GM12865 (cell line): Measurements from ENCODE around the gene ADRA2C.

Experiments
- DNase-seq: peaks from one replicate; pipeline ENCODE4 v3.0.0; 2010; ENCODE audit warnings: low read depth
- H3K4me3 ChIP-seq: 2 replicates; pipeline ENCODE4 v1.5.1; 2011; ENCODE audit warnings: mild to moderate bottlenecking, low read depth, low read length, control low read depth
- CTCF ChIP-seq: IDR thresholded peaks from 2 replicates; pipeline ENCODE4 v1.5.1; 2011; ENCODE audit warnings: low read length, control low read depth, low read depth, inconsistent platforms; ENCODE audit not compliant: insufficient read depth; ENCODE audit errors: missing control alignments

ADRA2C gene

GRCh38 chr4:3725936-3726870 lies 40.0 kb upstream of the ADRA2C start:
- no peak for TF ChIP-seq CTCF
- no peak overlapping the region for H3K4me3 ChIP-seq
- no peak for DNase-seq

- TF ChIP-seq CTCF: no peak
- DNase-seq: no peak
- no peak overlapping the region for H3K4me3 ChIP-seq
Observed at GRCh38 chr4:3727847-3728469, 38.2 kb upstream of the ADRA2C start.

- no peak overlapping the region for H3K4me3 ChIP-seq
- TF ChIP-seq CTCF: no peak
- DNase-seq: no peak
Observed at GRCh38 chr4:3729188-3729881, 36.9 kb upstream of the ADRA2C start.

- no peak for DNase-seq
- no peak for TF ChIP-seq CTCF
- no peak overlapping the region for H3K4me3 ChIP-seq
Observed at GRCh38 chr4:3729882-3730226, 36.3 kb upstream of the ADRA2C start.

GRCh38 chr4:3730422-3731190 lies 35.6 kb upstream of the ADRA2C start:
- no peak for DNase-seq
- H3K4me3 ChIP-seq: no peak overlapping the region
- no peak for TF ChIP-seq CTCF
